Measurements from ENCODE around the gene SKA1. TPM values are rescaled to one million over a fixed set of nuclear protein-coding genes. Genes with fewer than 3 reads are reported as not detected.

The SKA1 gene
- total RNA-seq, 2 donors from 2014 or later: 3.6 to 21.3 TPM

DNA sequence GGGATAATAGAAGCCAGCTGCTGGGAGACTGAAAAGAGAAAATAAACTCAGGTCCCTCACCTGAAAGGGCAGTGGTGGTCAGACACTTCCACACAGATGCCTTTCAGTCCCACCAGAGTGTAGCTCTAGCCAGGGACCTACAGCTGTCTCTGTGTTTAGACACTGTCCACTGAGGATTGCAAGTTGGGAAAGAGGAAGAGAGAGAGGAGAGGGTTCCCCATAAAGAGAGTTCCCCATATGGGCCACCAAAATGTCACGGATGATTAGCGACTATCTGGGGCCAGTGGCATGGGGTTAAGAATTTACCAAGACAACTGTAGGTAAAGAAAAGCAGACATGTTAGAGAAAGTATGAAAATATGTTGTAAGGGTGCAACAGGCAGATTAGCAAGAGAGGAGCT lies 36.7 kb upstream of the SKA1 start:
- Histone ChIP-seq H3K9ac (ENCODE audit: low read depth in 2 of 2, low read length in 2 of 2) (no peak overlapping the region), H3K9me3 (no peaks in the 10 kb centered on the region), H3K4me3 (no peak overlapping the region), H3K27me3 (no peaks in the 10 kb centered on the region), H3K27ac (no peak overlapping the region), H3K36me3 (no peaks in the 10 kb centered on the region), H3K4me1 (no peaks in the 10 kb centered on the region)
- no peak for TF ChIP-seq CTCF (IDR thresholded peaks at IDR 0.05)
- no peak for DNase-seq
- intact Hi-C loops (cut with DNase I): no loop called here

DNA sequence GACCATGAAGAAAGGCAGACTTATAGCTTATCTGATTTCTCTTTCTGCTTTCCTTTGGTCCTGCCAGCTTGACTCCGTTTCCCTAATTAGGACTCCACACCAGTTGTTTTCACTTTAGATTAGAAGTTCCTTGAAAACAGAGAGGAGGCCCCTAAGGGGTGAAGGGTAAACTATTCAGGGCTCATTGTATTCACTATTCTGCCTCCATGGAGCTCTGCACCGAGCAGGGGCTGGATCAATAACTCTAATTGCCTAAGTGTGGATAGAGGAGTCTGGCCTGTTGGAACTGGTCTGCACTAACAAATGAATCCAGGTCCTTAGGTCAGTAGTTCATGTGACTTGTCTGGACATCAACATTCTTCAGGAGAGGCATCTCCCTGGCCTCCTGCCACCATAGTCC lies 36.1 kb upstream of the SKA1 start:
- Histone ChIP-seq H3K4me3 (no peak overlapping the region), H3K4me1 (no peaks in the 10 kb centered on the region), H3K27me3 (no peaks in the 10 kb centered on the region), H3K9me3 (no peaks in the 10 kb centered on the region), H3K36me3 (no peaks in the 10 kb centered on the region), H3K27ac (no peak overlapping the region), H3K9ac (ENCODE audit: low read depth in 2 of 2, low read length in 2 of 2) (no peak overlapping the region)
- no peak for DNase-seq
- no peak for TF ChIP-seq CTCF (IDR thresholded peaks at IDR 0.05)
- intact Hi-C loops (cut with DNase I): no loop called here

DNA sequence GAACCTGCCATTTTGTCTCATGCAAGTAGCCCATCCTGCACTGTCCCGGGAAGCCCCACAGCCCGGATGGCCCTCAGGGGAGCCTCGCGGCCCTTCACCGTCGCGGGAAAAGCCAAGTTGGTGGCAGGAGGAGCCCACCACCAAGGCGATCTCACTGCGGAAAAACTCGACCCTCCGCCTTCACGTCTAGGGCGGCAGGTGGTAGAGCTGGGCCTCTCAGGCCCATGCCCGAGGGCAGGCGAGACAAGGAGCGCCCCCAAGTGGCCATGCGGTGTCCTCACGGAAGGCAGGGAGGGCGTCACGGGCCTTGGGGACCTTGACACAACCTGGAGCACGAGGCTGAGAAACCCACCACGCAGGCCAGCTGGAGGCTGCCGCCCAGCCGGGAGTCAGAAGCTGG lies 34.8 kb upstream of the SKA1 start:
- intact Hi-C loops (cut with DNase I): no loop called here
- H3K27ac ChIP-seq: no peak overlapping the region
- no peak for TF ChIP-seq CTCF (IDR thresholded peaks at IDR 0.05)
- DNase-seq: no peak
- no peak overlapping the region for H3K9ac ChIP-seq (ENCODE audit: low read depth in 2 of 2, low read length in 2 of 2)
- H3K27me3 ChIP-seq: no peaks in the 10 kb centered on the region
- no peaks in the 10 kb centered on the region for H3K9me3 ChIP-seq
- no peak overlapping the region for H3K4me3 ChIP-seq
- H3K36me3 ChIP-seq: no peaks in the 10 kb centered on the region
- no peaks in the 10 kb centered on the region for H3K4me1 ChIP-seq

- Histone ChIP-seq H3K9me3 (no peaks in the 10 kb centered on the region), H3K36me3 (no peaks in the 10 kb centered on the region), H3K27me3 (no peaks in the 10 kb centered on the region), H3K4me1 (no peaks in the 10 kb centered on the region), H3K27ac (no peak overlapping the region), H3K4me3 (no peak overlapping the region), H3K9ac (ENCODE audit: low read depth in 2 of 2, low read length in 2 of 2) (no peak overlapping the region)
- no peak for DNase-seq
- TF ChIP-seq CTCF (IDR thresholded peaks at IDR 0.05): no peak
- intact Hi-C loops (cut with DNase I): no loop called here
Observed at GRCh38 chr18:50341443-50341842, 33.4 kb upstream of the SKA1 start.

GRCh38 chr18:50350699-50351098 lies 24.1 kb upstream of the SKA1 start:
- Histone ChIP-seq H3K27me3 (no peaks in the 10 kb centered on the region), H3K27ac (no peak overlapping the region)
- intact Hi-C loops (cut with DNase I): no loop called here

More at GRCh38 chr18:50350699-50351098, 24.1 kb upstream of the SKA1 start:
- no peak for DNase-seq
- H3K36me3 ChIP-seq: no peaks in the 10 kb centered on the region
- H3K4me1 ChIP-seq: no peaks in the 10 kb centered on the region
- no peaks in the 10 kb centered on the region for H3K9me3 ChIP-seq
- no peak overlapping the region for H3K4me3 ChIP-seq
- TF ChIP-seq CTCF (IDR thresholded peaks at IDR 0.05): no peak
- no peak overlapping the region for H3K9ac ChIP-seq (ENCODE audit: low read depth in 2 of 2, low read length in 2 of 2)
